K562 (cell line): Measurements from ENCODE around the gene NEFH. TPM values are rescaled to one million over a fixed set of nuclear protein-coding genes. Genes with fewer than 3 reads are reported as not detected.
A peak's percentile ranks its signal among the peaks of the same experiment; 100 is the strongest.

Source experiments
- CREBBP ChIP-seq: IDR thresholded peaks from one replicate; pipeline ENCODE4 v1.6.1; 2012; ENCODE audit warnings: low read depth, mild to moderate bottlenecking, control low read depth, inconsistent platforms, low read length
- DMBX1 ChIP-seq: fragments of 250-450 bp; sonication (Bioruptor Pico); IDR thresholded peaks from 2 replicates; pipeline ENCODE4 v1.8.0; 2022; ENCODE audit warnings: inconsistent platforms, mild to moderate bottlenecking, moderate library complexity, borderline replicate concordance
- HLTF ChIP-seq: fragments of 450-650 bp; IDR thresholded peaks from 2 replicates; pipeline ENCODE4 v1.6.1; 2016
- HNRNPLL ChIP-seq: fragments of 200-400 bp; formaldehyde crosslinking; IDR thresholded peaks from 2 replicates; pipeline ENCODE4 v1.6.1; 2017; ENCODE audit warnings: low read length, low read depth, mild to moderate bottlenecking; ENCODE audit not compliant: poor library complexity, severe bottlenecking
- MAFG ChIP-seq: fragments of 450-650 bp; conservative IDR thresholded peaks from 2 replicates; pipeline ENCODE4 v1.6.1; 2016; ENCODE audit warnings: missing genetic modification characterization, missing compliant biosample characterization
- MTA1 ChIP-seq: fragments of 450-650 bp; IDR thresholded peaks from 2 replicates; pipeline ENCODE4 v1.6.1; 2017; ENCODE audit warnings: borderline replicate concordance
- NKRF ChIP-seq: fragments of 450-650 bp; IDR thresholded peaks from 2 replicates; pipeline ENCODE4 v1.6.1; 2016; ENCODE audit warnings: borderline replicate concordance
- NRF1 ChIP-seq, 2 experiments: fragments of 450-650 bp; IDR thresholded peaks in 1 of 2; conservative IDR thresholded peaks in 1 of 2; 2 replicates each; pipeline ENCODE4 v1.6.1; 2014; ENCODE audit warnings: mild to moderate bottlenecking in 2 of 2
- PHB2 ChIP-seq: fragments of 450-650 bp; IDR thresholded peaks from 2 replicates; pipeline ENCODE4 v1.6.1; 2017; ENCODE audit warnings: low read depth
- SMC3 ChIP-seq: conservative IDR thresholded peaks from 2 replicates; pipeline ENCODE4 v1.6.1; 2011; ENCODE audit warnings: low read depth, low read length, improper control_type of control experiment; ENCODE audit not compliant: insufficient read depth
- ZNF717 ChIP-seq: fragments of 250-450 bp; sonication (Bioruptor Pico); IDR thresholded peaks from 2 replicates; pipeline ENCODE4 v1.5.0; 2021
- polyA plus RNA-seq, 8 experiments: library from polyadenylated mRNA; depleted of rRNA in 4 of 8; stranded (reverse) in 5 of 8; unstranded in 3 of 8; fragments of >200 nt; fragmentation: Nextera tagmentation in 2 of 8; fragmentation: Illumina TruSeq in 1 of 8; extraction: Ambion mirVana in 2 of 8; extraction: Trizol in 1 of 8; gene quantifications; 2 replicates each; pipeline versions ENCODE4 v1.2.1 to v1.2.3, GENCODE V29; 2011 to 2014; ENCODE audit warnings: inconsistent platforms in 1 of 8, missing spikeins in 1 of 8
- total RNA-seq, 7 experiments: library from RNA; depleted of rRNA in 6 of 7; stranded (reverse); fragments of >200 nt in 6 of 7; fragmentation: Illumina TruSeq in 2 of 7; extraction: Trizol in 2 of 7; gene quantifications; 2 replicates each; pipeline versions ENCODE4 v1.2.1 to v1.2.3, GENCODE V29; 2011 to 2021; ENCODE audit warnings: low replicate concordance in 1 of 7
- TF ChIP-seq, protein P1 (sequence below): fragments of 250-450 bp; sonication (Bioruptor Pico); IDR thresholded peaks from 2 replicates; pipeline ENCODE4 v1.4.0; 2020
- TF ChIP-seq, protein P2 (sequence below): fragments of 150-350 bp; conservative IDR thresholded peaks from 2 replicates; pipeline ENCODE4 v1.6.1; 2014; ENCODE audit warnings: low read length
- TF ChIP-seq, protein P3 (sequence below): fragments of 250-450 bp; sonication (Bioruptor Pico); IDR thresholded peaks from 2 replicates; pipeline ENCODE4 v1.8.0; 2022; ENCODE audit warnings: moderate library complexity, mild to moderate bottlenecking, inconsistent platforms
- TF ChIP-seq, protein P4 (sequence below): sonication (generic); formaldehyde crosslinking; IDR thresholded peaks from 2 replicates; pipeline ENCODE4 v1.9.0; 2022; ENCODE audit warnings: mild to moderate bottlenecking, missing genetic modification reagents

The NEFH gene
- total and polyA plus RNA-seq, 9 of the 15 experiments (the other 6 are each of a cell fraction or from before 2014, with no cell fraction given), result 2.3 to 26.9 (median 10.8) TPM

DNA sequence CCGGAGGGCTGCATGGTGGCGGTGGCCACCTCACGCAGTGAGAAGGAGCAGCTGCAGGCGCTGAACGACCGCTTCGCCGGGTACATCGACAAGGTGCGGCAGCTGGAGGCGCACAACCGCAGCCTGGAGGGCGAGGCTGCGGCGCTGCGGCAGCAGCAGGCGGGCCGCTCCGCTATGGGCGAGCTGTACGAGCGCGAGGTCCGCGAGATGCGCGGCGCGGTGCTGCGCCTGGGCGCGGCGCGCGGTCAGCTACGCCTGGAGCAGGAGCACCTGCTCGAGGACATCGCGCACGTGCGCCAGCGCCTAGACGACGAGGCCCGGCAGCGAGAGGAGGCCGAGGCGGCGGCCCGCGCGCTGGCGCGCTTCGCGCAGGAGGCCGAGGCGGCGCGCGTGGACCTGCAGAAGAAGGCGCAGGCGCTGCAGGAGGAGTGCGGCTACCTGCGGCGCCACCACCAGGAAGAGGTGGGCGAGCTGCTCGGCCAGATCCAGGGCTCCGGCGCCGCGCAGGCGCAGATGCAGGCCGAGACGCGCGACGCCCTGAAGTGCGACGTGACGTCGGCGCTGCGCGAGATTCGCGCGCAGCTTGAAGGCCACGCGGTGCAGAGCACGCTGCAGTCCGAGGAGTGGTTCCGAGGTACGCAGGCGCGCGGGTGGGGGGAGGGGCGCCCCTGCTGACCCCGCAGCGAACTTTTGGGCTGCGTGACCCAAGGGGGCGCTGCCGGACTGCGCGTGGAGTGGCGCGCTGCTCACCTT, 670 bp downstream of the NEFH start (continued):
- TF ChIP-seq, protein P1, sequence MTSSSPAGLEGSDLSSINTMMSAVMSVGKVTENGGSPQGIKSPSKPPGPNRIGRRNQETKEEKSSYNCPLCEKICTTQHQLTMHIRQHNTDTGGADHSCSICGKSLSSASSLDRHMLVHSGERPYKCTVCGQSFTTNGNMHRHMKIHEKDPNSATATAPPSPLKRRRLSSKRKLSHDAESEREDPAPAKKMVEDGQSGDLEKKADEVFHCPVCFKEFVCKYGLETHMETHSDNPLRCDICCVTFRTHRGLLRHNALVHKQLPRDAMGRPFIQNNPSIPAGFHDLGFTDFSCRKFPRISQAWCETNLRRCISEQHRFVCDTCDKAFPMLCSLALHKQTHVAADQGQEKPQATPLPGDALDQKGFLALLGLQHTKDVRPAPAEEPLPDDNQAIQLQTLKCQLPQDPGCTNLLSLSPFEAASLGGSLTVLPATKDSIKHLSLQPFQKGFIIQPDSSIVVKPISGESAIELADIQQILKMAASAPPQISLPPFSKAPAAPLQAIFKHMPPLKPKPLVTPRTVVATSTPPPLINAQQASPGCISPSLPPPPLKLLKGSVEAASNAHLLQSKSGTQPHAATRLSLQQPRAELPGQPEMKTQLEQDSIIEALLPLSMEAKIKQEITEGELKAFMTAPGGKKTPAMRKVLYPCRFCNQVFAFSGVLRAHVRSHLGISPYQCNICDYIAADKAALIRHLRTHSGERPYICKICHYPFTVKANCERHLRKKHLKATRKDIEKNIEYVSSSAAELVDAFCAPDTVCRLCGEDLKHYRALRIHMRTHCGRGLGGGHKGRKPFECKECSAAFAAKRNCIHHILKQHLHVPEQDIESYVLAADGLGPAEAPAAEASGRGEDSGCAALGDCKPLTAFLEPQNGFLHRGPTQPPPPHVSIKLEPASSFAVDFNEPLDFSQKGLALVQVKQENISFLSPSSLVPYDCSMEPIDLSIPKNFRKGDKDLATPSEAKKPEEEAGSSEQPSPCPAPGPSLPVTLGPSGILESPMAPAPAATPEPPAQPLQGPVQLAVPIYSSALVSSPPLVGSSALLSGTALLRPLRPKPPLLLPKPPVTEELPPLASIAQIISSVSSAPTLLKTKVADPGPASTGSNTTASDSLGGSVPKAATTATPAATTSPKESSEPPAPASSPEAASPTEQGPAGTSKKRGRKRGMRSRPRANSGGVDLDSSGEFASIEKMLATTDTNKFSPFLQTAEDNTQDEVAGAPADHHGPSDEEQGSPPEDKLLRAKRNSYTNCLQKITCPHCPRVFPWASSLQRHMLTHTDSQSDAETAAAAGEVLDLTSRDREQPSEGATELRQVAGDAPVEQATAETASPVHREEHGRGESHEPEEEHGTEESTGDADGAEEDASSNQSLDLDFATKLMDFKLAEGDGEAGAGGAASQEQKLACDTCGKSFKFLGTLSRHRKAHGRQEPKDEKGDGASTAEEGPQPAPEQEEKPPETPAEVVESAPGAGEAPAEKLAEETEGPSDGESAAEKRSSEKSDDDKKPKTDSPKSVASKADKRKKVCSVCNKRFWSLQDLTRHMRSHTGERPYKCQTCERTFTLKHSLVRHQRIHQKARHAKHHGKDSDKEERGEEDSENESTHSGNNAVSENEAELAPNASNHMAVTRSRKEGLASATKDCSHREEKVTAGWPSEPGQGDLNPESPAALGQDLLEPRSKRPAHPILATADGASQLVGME (CRISPR knock-in tag), result no peak
- TF ChIP-seq, protein P2, sequence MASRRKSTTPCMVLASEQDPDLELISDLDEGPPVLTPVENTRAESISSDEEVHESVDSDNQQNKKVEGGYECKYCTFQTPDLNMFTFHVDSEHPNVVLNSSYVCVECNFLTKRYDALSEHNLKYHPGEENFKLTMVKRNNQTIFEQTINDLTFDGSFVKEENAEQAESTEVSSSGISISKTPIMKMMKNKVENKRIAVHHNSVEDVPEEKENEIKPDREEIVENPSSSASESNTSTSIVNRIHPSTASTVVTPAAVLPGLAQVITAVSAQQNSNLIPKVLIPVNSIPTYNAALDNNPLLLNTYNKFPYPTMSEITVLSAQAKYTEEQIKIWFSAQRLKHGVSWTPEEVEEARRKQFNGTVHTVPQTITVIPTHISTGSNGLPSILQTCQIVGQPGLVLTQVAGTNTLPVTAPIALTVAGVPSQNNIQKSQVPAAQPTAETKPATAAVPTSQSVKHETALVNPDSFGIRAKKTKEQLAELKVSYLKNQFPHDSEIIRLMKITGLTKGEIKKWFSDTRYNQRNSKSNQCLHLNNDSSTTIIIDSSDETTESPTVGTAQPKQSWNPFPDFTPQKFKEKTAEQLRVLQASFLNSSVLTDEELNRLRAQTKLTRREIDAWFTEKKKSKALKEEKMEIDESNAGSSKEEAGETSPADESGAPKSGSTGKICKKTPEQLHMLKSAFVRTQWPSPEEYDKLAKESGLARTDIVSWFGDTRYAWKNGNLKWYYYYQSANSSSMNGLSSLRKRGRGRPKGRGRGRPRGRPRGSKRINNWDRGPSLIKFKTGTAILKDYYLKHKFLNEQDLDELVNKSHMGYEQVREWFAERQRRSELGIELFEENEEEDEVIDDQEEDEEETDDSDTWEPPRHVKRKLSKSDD, result 0 out of 2 replicates have a peak, but pooled peaks have one; percentile 60
- TF ChIP-seq HNRNPLL, result no peak
- TF ChIP-seq, protein P3, sequence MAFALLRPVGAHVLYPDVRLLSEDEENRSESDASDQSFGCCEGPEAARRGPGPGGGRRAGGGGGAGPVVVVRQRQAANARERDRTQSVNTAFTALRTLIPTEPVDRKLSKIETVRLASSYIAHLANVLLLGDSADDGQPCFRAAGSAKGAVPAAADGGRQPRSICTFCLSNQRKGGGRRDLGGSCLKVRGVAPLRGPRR, result no peak
- no peak for TF ChIP-seq HLTF
- peak; percentile 95 to 96 for TF ChIP-seq NRF1 (conservative IDR thresholded peaks at IDR 0.05 in 1 of 2, IDR thresholded peaks at IDR 0.05 in 1 of 2)
- TF ChIP-seq PHB2, result no peak
- no peak for TF ChIP-seq ZNF717 (CRISPR knock-in tag)
- TF ChIP-seq CREBBP, result no peak
- no peak for TF ChIP-seq NKRF
- peak; percentile 85 for TF ChIP-seq MTA1
- TF ChIP-seq MAFG (tag), result no peak
- TF ChIP-seq DMBX1, result peak; percentile 50; the same call in 1 of the 2 replicates
- TF ChIP-seq, protein P4, sequence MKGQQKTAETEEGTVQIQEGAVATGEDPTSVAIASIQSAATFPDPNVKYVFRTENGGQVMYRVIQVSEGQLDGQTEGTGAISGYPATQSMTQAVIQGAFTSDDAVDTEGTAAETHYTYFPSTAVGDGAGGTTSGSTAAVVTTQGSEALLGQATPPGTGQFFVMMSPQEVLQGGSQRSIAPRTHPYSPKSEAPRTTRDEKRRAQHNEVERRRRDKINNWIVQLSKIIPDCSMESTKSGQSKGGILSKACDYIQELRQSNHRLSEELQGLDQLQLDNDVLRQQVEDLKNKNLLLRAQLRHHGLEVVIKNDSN (CRISPR knock-in tag), result peak; percentile 80
- TF ChIP-seq SMC3, result 0 out of 2 replicates have a peak, but pooled peaks have one; percentile 15
